ENCODE data around the gene TRPC6.

TRPC6 gene

GRCh38 chr11:101448881-101449442, 134.8 kb downstream of the TRPC6 start:
- no peak for TF ChIP-seq CTCF (IDR thresholded peaks at IDR 0.05; ENCODE audit: control insufficient read depth, insufficient read depth, low read depth, low read length, missing control alignments)
- no peak overlapping the region for H3K4me3 ChIP-seq (ENCODE audit: control insufficient read depth, low read depth, low read length)
- no peak for DNase-seq (ENCODE audit: low read depth)

- no peak for DNase-seq (ENCODE audit: low read depth)
- no peak overlapping the region for H3K4me3 ChIP-seq (ENCODE audit: control insufficient read depth, low read depth, low read length)
- TF ChIP-seq CTCF (IDR thresholded peaks at IDR 0.05; ENCODE audit: control insufficient read depth, insufficient read depth, low read depth, low read length, missing control alignments) = no peak
Measured at GRCh38 chr11:101446726-101447125, 137.1 kb downstream of the TRPC6 start.

- DNase-seq (ENCODE audit: low read depth) = peak; percentile 76
- no peak for TF ChIP-seq CTCF (IDR thresholded peaks at IDR 0.05; ENCODE audit: control insufficient read depth, insufficient read depth, low read depth, low read length, missing control alignments)
Measured at GRCh38 chr11:101446238-101446637, 137.6 kb downstream of the TRPC6 start.

GRCh38 chr11:101445761-101446160, 138.0 kb downstream of the TRPC6 start:
- no peak for TF ChIP-seq CTCF (IDR thresholded peaks at IDR 0.05; ENCODE audit: control insufficient read depth, insufficient read depth, low read depth, low read length, missing control alignments)
- H3K4me3 ChIP-seq (ENCODE audit: control insufficient read depth, low read depth, low read length) = no peak overlapping the region
- no peak for DNase-seq (ENCODE audit: low read depth)

More at GRCh38 chr11:101446238-101446637, 137.6 kb downstream of the TRPC6 start:
- H3K4me3 ChIP-seq (ENCODE audit: control insufficient read depth, low read depth, low read length) = no peak overlapping the region

GRCh38 chr11:101444851-101445250, 139.0 kb downstream of the TRPC6 start:
- H3K4me3 ChIP-seq (ENCODE audit: control insufficient read depth, low read depth, low read length) = no peak overlapping the region
- TF ChIP-seq CTCF (IDR thresholded peaks at IDR 0.05; ENCODE audit: control insufficient read depth, insufficient read depth, low read depth, low read length, missing control alignments) = no peak
- DNase-seq (ENCODE audit: low read depth) = no peak

- no peak overlapping the region for H3K4me3 ChIP-seq (ENCODE audit: control insufficient read depth, low read depth, low read length)
- TF ChIP-seq CTCF (IDR thresholded peaks at IDR 0.05; ENCODE audit: control insufficient read depth, insufficient read depth, low read depth, low read length, missing control alignments) = no peak
- no peak for DNase-seq (ENCODE audit: low read depth)
Measured at GRCh38 chr11:101444164-101444563, 139.6 kb downstream of the TRPC6 start.
